BLaER1 treated with 17β-estradiol and CSF1 and Interleukin-3, amounts not matched to agents 10 nM and 100 nM (cell line): Measurements from ENCODE around the gene POLN.

Experiments used
- H3K27ac ChIP-seq, 11 experiments: shearing (Covaris generic); formaldehyde crosslinking; 2 replicates each; pipeline ENCODE4 v1.8.1; 2022
- H3K27me3 ChIP-seq, 11 experiments: shearing (Covaris generic); formaldehyde crosslinking; 2 replicates each; pipeline ENCODE4 v1.8.1; 2022
- H3K36me3 ChIP-seq, 11 experiments: shearing (Covaris generic); formaldehyde crosslinking; 2 replicates each; pipeline ENCODE4 v1.8.1; 2022
- H3K4me1 ChIP-seq, 10 experiments: shearing (Covaris generic); formaldehyde crosslinking; 2 replicates each; pipeline ENCODE4 v1.8.1; 2022
- H3K4me2 ChIP-seq, 11 experiments: shearing (Covaris generic); formaldehyde crosslinking; 2 replicates each; pipeline ENCODE4 v1.8.1; 2022
- H3K4me3 ChIP-seq, 10 experiments: shearing (Covaris generic); formaldehyde crosslinking; 2 replicates each; pipeline ENCODE4 v1.8.1; 2022
- H3K9ac ChIP-seq, 11 experiments: shearing (Covaris generic); formaldehyde crosslinking; 2 replicates each; pipeline ENCODE4 v1.8.1; 2022
- H3K9me3 ChIP-seq, 11 experiments: shearing (Covaris generic); formaldehyde crosslinking; replicated peaks in 1 of 11; 2 replicates each; pipeline ENCODE4 v1.8.1; 2022
- H4K20me1 ChIP-seq, 11 experiments: shearing (Covaris generic); formaldehyde crosslinking; 2 replicates each; pipeline ENCODE4 v1.8.1; 2022
- Cebpa-rat ChIP-seq, 11 experiments: shearing (Covaris generic); IDR thresholded peaks; 2 replicates each; pipeline ENCODE4 v1.8.1; 2022

Gene POLN

DNA sequence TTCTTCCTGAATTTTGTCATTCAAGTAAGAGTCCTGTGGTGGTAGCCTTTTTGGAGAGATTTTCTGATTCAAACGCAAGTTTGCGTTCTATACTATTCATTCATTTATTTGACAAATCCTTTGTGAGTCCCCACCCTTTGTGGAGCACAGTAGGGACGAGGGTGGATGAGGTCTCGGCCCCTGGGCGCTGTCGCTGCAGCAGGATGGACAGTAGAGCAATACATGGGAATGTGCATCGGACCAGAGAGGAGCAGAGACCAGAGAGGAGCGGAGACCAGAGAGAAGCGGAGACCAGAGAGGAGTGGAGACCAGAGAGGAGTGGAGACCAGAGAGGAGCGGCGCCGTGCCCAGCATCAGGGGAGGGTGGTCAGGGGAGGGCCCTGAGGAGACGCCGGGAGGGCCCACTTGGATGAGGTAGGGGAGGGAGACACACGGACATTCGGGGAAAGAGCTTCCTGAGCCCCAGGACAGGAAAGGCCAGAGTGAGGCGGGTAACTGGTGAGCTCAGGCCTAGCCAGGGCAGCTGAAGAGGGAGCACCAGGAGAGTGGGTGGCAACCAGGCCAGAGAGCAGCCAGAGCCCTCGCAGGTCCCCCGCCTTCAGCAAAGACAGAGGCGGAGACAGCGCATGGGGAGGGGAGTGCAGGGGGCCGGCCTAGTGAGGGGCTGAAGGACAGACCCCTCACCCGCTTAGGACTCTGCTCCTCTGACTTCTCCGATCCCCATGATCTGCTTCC lies 115.4 kb downstream of the POLN start:
- no peak overlapping the region for H3K27ac ChIP-seq
- no peaks in the 10 kb centered on the region for H3K27me3 ChIP-seq
- peaks cover 0 to 2% (median under 1%) of the 10 kb centered on the region in 11 experiments; a peak in 8 of 22 replicates for H3K9me3 ChIP-seq
- no peak overlapping the region for H3K4me3 ChIP-seq
- no peaks in the 10 kb centered on the region for H4K20me1 ChIP-seq
- no peaks in the 10 kb centered on the region for H3K36me3 ChIP-seq
- no peak for TF ChIP-seq Cebpa-rat (IDR thresholded peaks at IDR 0.05)
- no peak overlapping the region for H3K4me2 ChIP-seq
- H3K9ac ChIP-seq: no peak overlapping the region
- no peaks in the 10 kb centered on the region for H3K4me1 ChIP-seq

- Histone ChIP-seq H3K27ac (no peak overlapping the region), H3K36me3 (no peaks in the 10 kb centered on the region), H3K9ac (no peak overlapping the region), H4K20me1 (no peaks in the 10 kb centered on the region), H3K9me3 (no peaks in the 10 kb centered on the region), H3K4me3 (no peak overlapping the region), H3K4me2 (no peak overlapping the region), H3K27me3 (no peaks in the 10 kb centered on the region), H3K4me1 (no peaks in the 10 kb centered on the region)
- no peak for TF ChIP-seq Cebpa-rat (IDR thresholded peaks at IDR 0.05)
Measured at GRCh38 chr4:2125831-2126230, 116.1 kb downstream of the POLN start.

DNA sequence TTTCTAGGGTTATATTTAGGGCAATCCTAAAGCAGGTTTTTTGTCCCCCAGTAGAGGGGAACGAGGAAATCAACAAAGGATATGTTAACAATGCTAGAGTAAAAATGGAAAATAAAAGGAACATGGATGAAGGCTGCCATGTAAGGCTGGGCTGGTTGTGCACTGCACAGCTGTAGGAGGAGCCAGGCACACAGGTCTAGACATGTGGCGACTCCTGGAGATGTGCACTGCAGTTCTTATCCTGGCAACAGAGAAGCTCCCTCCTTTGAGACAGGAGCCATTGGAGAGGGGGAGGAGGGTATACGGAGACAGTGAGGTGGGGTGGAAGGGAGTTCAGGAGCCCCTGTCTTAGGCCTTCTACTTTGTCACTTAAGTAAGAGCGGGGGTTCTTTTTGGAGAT lies 116.9 kb downstream of the POLN start:
- no peaks in the 10 kb centered on the region for H3K36me3 ChIP-seq
- no peak overlapping the region for H3K4me3 ChIP-seq
- no peak overlapping the region for H3K4me2 ChIP-seq
- H3K9me3 ChIP-seq: no peaks in the 10 kb centered on the region
- TF ChIP-seq Cebpa-rat (IDR thresholded peaks at IDR 0.05): no peak
- H3K4me1 ChIP-seq: no peaks in the 10 kb centered on the region
- no peak overlapping the region for H3K27ac ChIP-seq
- no peak overlapping the region for H3K9ac ChIP-seq
- no peaks in the 10 kb centered on the region for H4K20me1 ChIP-seq
- no peaks in the 10 kb centered on the region for H3K27me3 ChIP-seq

GRCh38 chr4:2116687-2117400 lies 125.1 kb downstream of the POLN start:
- no peaks in the 10 kb centered on the region for H3K36me3 ChIP-seq
- no peaks in the 10 kb centered on the region for H4K20me1 ChIP-seq
- no peak overlapping the region for H3K4me3 ChIP-seq
- no peaks in the 10 kb centered on the region for H3K9me3 ChIP-seq
- no peak overlapping the region for H3K4me2 ChIP-seq
- peaks cover 0 to 13% (median 0%) of the 10 kb centered on the region in 11 experiments; a peak in 2 of 22 replicates for H3K27me3 ChIP-seq
- TF ChIP-seq Cebpa-rat (IDR thresholded peaks at IDR 0.05): no peak
- no peak overlapping the region for H3K9ac ChIP-seq
- no peaks in the 10 kb centered on the region for H3K4me1 ChIP-seq
- H3K27ac ChIP-seq: no peak overlapping the region

GRCh38 chr4:2105559-2105958 lies 136.4 kb downstream of the POLN start:
- no peak overlapping the region for H3K4me3 ChIP-seq
- H3K27ac ChIP-seq: no peak overlapping the region
- TF ChIP-seq Cebpa-rat (IDR thresholded peaks at IDR 0.05): no peak
- peaks cover 0 to 6% (median 0%) of the 10 kb centered on the region in 11 experiments; a peak in 1 of 22 replicates for H3K36me3 ChIP-seq
- peaks cover 0 to 15% (median 7%) of the 10 kb centered on the region in 10 experiments; a peak in 11 of 20 replicates for H3K4me1 ChIP-seq
- H3K9me3 ChIP-seq: peaks cover 46 to 68% (median 52%) of the 10 kb centered on the region in 11 experiments
- H4K20me1 ChIP-seq: peaks cover 0 to 8% (median 0%) of the 10 kb centered on the region in 11 experiments; a peak in 2 of 22 replicates
- no peak overlapping the region for H3K9ac ChIP-seq
- H3K4me2 ChIP-seq: no peak overlapping the region
- H3K27me3 ChIP-seq: peaks cover 0 to 91% (median 0%) of the 10 kb centered on the region in 11 experiments; a peak in 8 of 22 replicates

GRCh38 chr4:2104556-2105345 lies 137.2 kb downstream of the POLN start:
- Histone ChIP-seq H4K20me1 (peaks cover 0 to 8% (median 0%) of the 10 kb centered on the region in 11 experiments; a peak in 2 of 22 replicates), H3K4me1 (peaks cover 0 to 15% (median 7%) of the 10 kb centered on the region in 10 experiments; a peak in 11 of 20 replicates), H3K27me3 (peaks cover 0 to 98% (median 0%) of the 10 kb centered on the region in 11 experiments; a peak in 8 of 22 replicates), H3K36me3 (peaks cover 0 to 6% (median 0%) of the 10 kb centered on the region in 11 experiments; a peak in 1 of 22 replicates), H3K4me2 (no peak overlapping the region; a peak in 1 of 22 replicates), H3K9me3 (peaks cover 53 to 75% (median 60%) of the 10 kb centered on the region in 11 experiments), H3K9ac (no peak overlapping the region), H3K27ac (no peak overlapping the region), H3K4me3 (no peak overlapping the region)
- no peak for TF ChIP-seq Cebpa-rat (IDR thresholded peaks at IDR 0.05)

DNA sequence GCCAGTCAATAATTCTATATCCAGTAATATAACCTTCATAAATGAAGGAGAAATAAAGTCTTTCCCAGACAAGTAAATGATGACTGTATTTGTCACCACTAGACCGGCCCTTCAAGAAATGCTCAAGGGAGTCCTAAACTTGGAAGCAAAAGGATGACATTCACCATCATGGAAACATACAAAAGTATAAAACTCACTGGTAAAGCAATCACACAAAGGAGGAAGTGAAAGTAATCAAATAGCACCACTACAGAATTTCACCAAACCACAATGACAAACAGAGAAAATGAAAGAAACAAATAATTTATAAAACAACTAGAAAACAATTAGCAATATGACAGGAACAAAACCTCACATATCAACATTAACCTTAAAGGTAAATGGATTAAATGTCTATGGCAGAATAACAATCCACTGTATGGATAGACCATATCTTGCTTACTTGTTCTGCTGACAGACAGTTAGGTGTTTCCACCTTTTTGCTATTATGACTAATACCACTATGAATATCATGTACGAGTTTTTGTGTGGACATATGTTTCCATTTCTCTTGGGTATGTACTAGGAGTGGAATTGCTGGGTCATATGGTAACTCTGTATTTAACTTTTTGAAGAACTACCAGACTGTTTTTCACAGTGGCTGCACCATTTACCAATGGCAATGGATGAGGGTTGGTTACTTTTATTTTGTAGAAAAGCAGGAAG lies 137.9 kb downstream of the POLN start:
- no peak overlapping the region for H3K9ac ChIP-seq
- H3K4me2 ChIP-seq: peak overlapping the region in 1 of 11 experiments; percentile 16; a peak in 1 of 22 replicates
- peaks cover 0 to 99% (median 0%) of the 10 kb centered on the region in 11 experiments; a peak in 8 of 22 replicates for H3K27me3 ChIP-seq
- peaks cover 0 to 8% (median 0%) of the 10 kb centered on the region in 11 experiments; a peak in 2 of 22 replicates for H4K20me1 ChIP-seq
- TF ChIP-seq Cebpa-rat (IDR thresholded peaks at IDR 0.05): no peak
- H3K27ac ChIP-seq: no peak overlapping the region
- peaks cover 0 to 11% (median 6%) of the 10 kb centered on the region in 10 experiments; a peak in 11 of 20 replicates for H3K4me1 ChIP-seq
- H3K4me3 ChIP-seq: no peak overlapping the region; a peak in 1 of 20 replicates
- H3K9me3 ChIP-seq: peaks cover 54 to 82% (median 66%) of the 10 kb centered on the region in 11 experiments
- H3K36me3 ChIP-seq: peaks cover 0 to 6% (median 0%) of the 10 kb centered on the region in 11 experiments; a peak in 1 of 22 replicates
